Brain microvascular endothelial cell (primary cell): ENCODE measurements around the gene TSSC4.

ENCODE experiments used
- DNase-seq: peaks from one replicate; pipeline ENCODE4 v3.0.0-alpha.2; 2020
- H3K27ac ChIP-seq: fragments of 250-450 bp; sonication (Bioruptor Pico); 2 replicates; pipeline ENCODE4 v1.5.1; 2020; ENCODE audit warnings: mild to moderate bottlenecking, moderate library complexity
- H3K27me3 ChIP-seq: fragments of 250-450 bp; sonication (Bioruptor Pico); replicated peaks from 2 replicates; pipeline ENCODE4 v1.5.1; 2020; ENCODE audit warnings: mild to moderate bottlenecking
- H3K36me3 ChIP-seq: fragments of 250-450 bp; sonication (Bioruptor Pico); replicated peaks from 2 replicates; pipeline ENCODE4 v1.5.1; 2020; ENCODE audit warnings: mild to moderate bottlenecking
- H3K4me3 ChIP-seq: 2 replicates; pipeline ENCODE4 v1.5.1; 2011; ENCODE audit warnings: low read depth, mild to moderate bottlenecking, control low read depth, low read length, moderate library complexity
- CTCF ChIP-seq: IDR thresholded peaks from 2 replicates; pipeline ENCODE4 v1.5.1; 2011; ENCODE audit warnings: low read depth, mild to moderate bottlenecking, moderate library complexity, low read length, control low read depth, inconsistent platforms; ENCODE audit errors: missing control alignments
- in situ Hi-C: cut with HindIII; loops from 2 replicates; pipeline ENCODE4 v1.10.0; 2017; ENCODE audit warnings: low sequenced_read_pairs, low pct_ligation_motif_present

TSSC4 gene

GRCh38 chr11:2395211-2395730 lies 5.3 kb upstream of the TSSC4 start:
- in situ Hi-C loops = no loop called here
- Histone ChIP-seq H3K36me3 (peaks cover 51% of the 10 kb centered on the region), H3K4me3 (no peak overlapping the region), H3K27ac (no peak overlapping the region), H3K27me3 (no peaks in the 10 kb centered on the region)
- no peak for DNase-seq
- no peak for TF ChIP-seq CTCF

GRCh38 chr11:2395856-2396255 lies 4.7 kb upstream of the TSSC4 start:
- H3K4me3 ChIP-seq = no peak overlapping the region
- in situ Hi-C loops = no loop called here
- H3K36me3 ChIP-seq = peaks cover 51% of the 10 kb centered on the region
- H3K27ac ChIP-seq = no peak overlapping the region
- no peak for DNase-seq
- no peaks in the 10 kb centered on the region for H3K27me3 ChIP-seq
- no peak for TF ChIP-seq CTCF

- peaks cover 49% of the 10 kb centered on the region for H3K36me3 ChIP-seq
- in situ Hi-C loops = no loop called here
- H3K27ac ChIP-seq = no peak overlapping the region
- no peak for DNase-seq
- H3K4me3 ChIP-seq = no peak overlapping the region
- no peaks in the 10 kb centered on the region for H3K27me3 ChIP-seq
- TF ChIP-seq CTCF = no peak
These were observed 4.1 kb upstream of the TSSC4 start for GRCh38 chr11:2396471-2396870.

GRCh38 chr11:2397005-2397404 lies 3.5 kb upstream of the TSSC4 start:
- no peak overlapping the region for H3K27ac ChIP-seq
- H3K4me3 ChIP-seq = no peak overlapping the region
- no peak for TF ChIP-seq CTCF
- in situ Hi-C loops = no loop called here
- DNase-seq = no peak
- no peaks in the 10 kb centered on the region for H3K27me3 ChIP-seq
- H3K36me3 ChIP-seq = peaks cover 45% of the 10 kb centered on the region

GRCh38 chr11:2398664-2399355 lies 1.7 kb upstream of the TSSC4 start:
- Histone ChIP-seq H3K36me3 (peaks cover 50% of the 10 kb centered on the region), H3K4me3 (no peak overlapping the region)

More at GRCh38 chr11:2398664-2399355, 1.7 kb upstream of the TSSC4 start:
- Histone ChIP-seq H3K27ac (peak overlapping the region; percentile 91), H3K27me3 (no peaks in the 10 kb centered on the region)
- no peak for TF ChIP-seq CTCF
- in situ Hi-C loops = no loop called here
- DNase-seq = no peak
